Psoas muscle (tissue), 8 donors: ENCODE data around the gene CARD18. TPM values are rescaled to one million over a fixed set of nuclear protein-coding genes. Genes with fewer than 3 reads are reported as not detected.

ENCODE experiments used
- ATAC-seq, 4 donors: fragments of 200-7000 bp; cut with Tn5 transposase; one replicate each; pipeline ENCODE4 v1.9.1; 2020; ENCODE audit warnings: moderate library complexity in 3 of 4, mild to moderate bottlenecking in 2 of 4
- DNase-seq, 2 donors: peaks; one replicate each; pipeline ENCODE4 v3.0.0-alpha.2; 2020
- H3K27ac ChIP-seq: fragments of 200-600 bp; one replicate; pipeline ENCODE4 v1.8.0; 2022
- H3K27me3 ChIP-seq, 3 donors: fragments of 200-600 bp in 1 of 3; one replicate each; pipeline versions ENCODE4 v1.6.1 to v1.8.0; 2013 to 2022; ENCODE audit warnings: low read length in 2 of 3, mild to moderate bottlenecking in 2 of 3, moderate library complexity in 1 of 3; ENCODE audit not compliant: insufficient read depth in 3 of 3
- H3K36me3 ChIP-seq, 2 donors: fragments of 200-600 bp in 1 of 2; one replicate each; pipeline versions ENCODE4 v1.6.1 to v1.8.0; 2013 to 2022; ENCODE audit warnings: low read depth in 1 of 2, mild to moderate bottlenecking in 1 of 2, moderate library complexity in 1 of 2; ENCODE audit not compliant: insufficient read depth in 1 of 2
- H3K4me1 ChIP-seq: fragments of 200-600 bp; one replicate; pipeline ENCODE4 v1.8.0; 2022
- H3K4me3 ChIP-seq: fragments of 200-600 bp; one replicate; pipeline ENCODE4 v1.8.0; 2022; ENCODE audit warnings: mild to moderate bottlenecking
- H3K9me3 ChIP-seq: fragments of 200-600 bp; one replicate; pipeline ENCODE4 v1.8.0; 2022
- WGBS, 3 donors: extraction: QIAGEN DNeasy Blood & Tissue Kit; methylation state at CpG; one replicate each; pipeline versions ENCODE4 v1.1.6 to v1.1.7; 2013; 5-methylcytosine and 5-hydroxymethylcytosine counted together
- intact Hi-C, 2 donors: fragments of 100-400 bp; cut with DNase I; formaldehyde crosslinking; loops; one replicate each; pipeline versions ENCODE4 v1.11.0 to v1.14.2; 2022
- polyA plus RNA-seq, 3 donors: library from polyadenylated mRNA; stranded (reverse); fragments of 200-250 nt; gene quantifications; one replicate each; pipeline ENCODE4 v1.2.3, GENCODE V29; 2013
- total RNA-seq, 4 donors: library from RNA; stranded (reverse); fragmentation: NEBNext Ultra II Directional in 2 of 4; extraction: Animal tissue kit (Norgen Biotek cat#: 25700) in 2 of 4; gene quantifications; one replicate each; pipeline versions ENCODE4 v1.2.1 to v1.2.4, GENCODE V29; 2021 to 2023
- TF ChIP-seq, protein P1 (sequence below): fragments of 200-600 bp; IDR thresholded peaks from one replicate; pipeline ENCODE4 v1.8.0; 2022; ENCODE audit warnings: antibody characterized with exemption
- donor health status: healthy with polysubstance abuse.
- donor health status: DM: no; HTN: no; CAD: no; lungs with moderate emphysema.
- donor health status: Bipolar disorder and iron deficiency.
- donor health status: healthy.
- donor health status: DM: yes; HTN: yes; CAD: no.
- donor health status: DM: no; HTN: no; CAD: no.
- donor health status: DM: no; HTN: no; CAD: no.
- donor health status: DM: yes; HTN: yes; CAD: no.

CARD18 gene
- total and polyA plus RNA-seq, 7 donors: not detected

DNA sequence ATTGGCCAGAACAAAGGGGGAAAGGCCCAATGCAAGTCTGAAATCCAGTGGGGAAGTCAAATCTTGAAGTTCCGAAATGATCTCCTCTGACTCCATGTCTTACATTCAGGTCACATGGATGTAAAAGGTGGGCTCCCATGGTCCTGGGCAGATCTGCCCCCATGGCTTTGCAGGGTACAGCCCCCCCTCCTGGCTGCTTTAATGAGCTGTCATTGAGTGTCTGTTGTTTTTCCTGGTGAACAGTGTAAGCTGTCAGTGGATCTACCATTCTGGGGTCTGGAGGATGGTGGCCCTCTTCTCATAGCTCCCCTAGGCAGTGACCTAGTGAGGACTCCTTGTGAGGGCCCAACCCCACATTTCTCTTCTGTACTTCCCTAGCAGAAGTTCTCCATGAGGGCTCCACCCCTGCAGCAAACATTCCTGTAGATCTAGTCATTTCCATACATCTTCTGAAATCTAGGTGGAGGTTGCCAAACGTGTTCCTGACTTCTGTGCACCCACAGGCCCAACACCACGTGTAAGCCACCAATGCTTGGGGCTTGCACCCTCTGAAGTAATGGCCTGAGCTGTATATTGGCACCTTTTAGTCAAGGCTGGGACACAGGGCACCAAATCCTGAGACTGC is 9.3 kb downstream of the CARD18 start:
- no peak overlapping the region for H3K4me3 ChIP-seq
- DNase-seq (no peak), ATAC-seq (no peak)
- no peaks in the 10 kb centered on the region for H3K9me3 ChIP-seq
- 72 to 78% (median 75%) methylated on average over 3 of the region's 3 CpGs for WGBS, 3 donors
- no peaks in the 10 kb centered on the region for H3K27me3 ChIP-seq
- intact Hi-C loops: no loop called here
- no peaks in the 10 kb centered on the region for H3K36me3 ChIP-seq
- H3K4me1 ChIP-seq: no peaks in the 10 kb centered on the region
- H3K27ac ChIP-seq: no peak overlapping the region
- TF ChIP-seq, protein P1, sequence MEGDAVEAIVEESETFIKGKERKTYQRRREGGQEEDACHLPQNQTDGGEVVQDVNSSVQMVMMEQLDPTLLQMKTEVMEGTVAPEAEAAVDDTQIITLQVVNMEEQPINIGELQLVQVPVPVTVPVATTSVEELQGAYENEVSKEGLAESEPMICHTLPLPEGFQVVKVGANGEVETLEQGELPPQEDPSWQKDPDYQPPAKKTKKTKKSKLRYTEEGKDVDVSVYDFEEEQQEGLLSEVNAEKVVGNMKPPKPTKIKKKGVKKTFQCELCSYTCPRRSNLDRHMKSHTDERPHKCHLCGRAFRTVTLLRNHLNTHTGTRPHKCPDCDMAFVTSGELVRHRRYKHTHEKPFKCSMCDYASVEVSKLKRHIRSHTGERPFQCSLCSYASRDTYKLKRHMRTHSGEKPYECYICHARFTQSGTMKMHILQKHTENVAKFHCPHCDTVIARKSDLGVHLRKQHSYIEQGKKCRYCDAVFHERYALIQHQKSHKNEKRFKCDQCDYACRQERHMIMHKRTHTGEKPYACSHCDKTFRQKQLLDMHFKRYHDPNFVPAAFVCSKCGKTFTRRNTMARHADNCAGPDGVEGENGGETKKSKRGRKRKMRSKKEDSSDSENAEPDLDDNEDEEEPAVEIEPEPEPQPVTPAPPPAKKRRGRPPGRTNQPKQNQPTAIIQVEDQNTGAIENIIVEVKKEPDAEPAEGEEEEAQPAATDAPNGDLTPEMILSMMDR: no peak

DNA sequence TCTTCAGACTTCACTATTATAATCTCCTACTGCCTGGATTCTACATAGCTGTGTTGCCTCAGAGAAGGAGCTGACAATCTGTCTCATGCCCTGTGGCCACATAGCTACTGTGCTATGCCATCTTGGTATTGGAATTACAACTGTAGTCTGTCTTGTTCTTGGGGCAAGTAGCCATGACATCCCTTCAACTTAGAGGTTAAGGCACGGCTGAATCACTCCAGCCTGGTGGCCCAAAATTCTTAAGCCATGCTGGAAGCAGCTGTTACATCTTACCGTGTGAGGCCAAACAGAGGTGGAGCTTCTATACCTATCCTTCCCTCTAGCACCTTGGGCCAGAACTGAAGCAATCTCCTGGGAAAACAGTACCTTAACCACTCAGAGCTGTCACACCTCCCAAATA is 14.8 kb downstream of the CARD18 start:
- no peaks in the 10 kb centered on the region for H3K36me3 ChIP-seq
- no peaks in the 10 kb centered on the region for H3K27me3 ChIP-seq
- no peak overlapping the region for H3K27ac ChIP-seq
- H3K9me3 ChIP-seq: no peaks in the 10 kb centered on the region
- intact Hi-C loops: no loop called here
- H3K4me3 ChIP-seq: no peak overlapping the region
- no peak for ATAC-seq
- TF ChIP-seq, protein P1: no peak
- H3K4me1 ChIP-seq: no peaks in the 10 kb centered on the region
- WGBS, 3 donors: 61 to 74% (median 63%) methylated on average over 2 of the region's 2 CpGs
- DNase-seq: no peak

DNA sequence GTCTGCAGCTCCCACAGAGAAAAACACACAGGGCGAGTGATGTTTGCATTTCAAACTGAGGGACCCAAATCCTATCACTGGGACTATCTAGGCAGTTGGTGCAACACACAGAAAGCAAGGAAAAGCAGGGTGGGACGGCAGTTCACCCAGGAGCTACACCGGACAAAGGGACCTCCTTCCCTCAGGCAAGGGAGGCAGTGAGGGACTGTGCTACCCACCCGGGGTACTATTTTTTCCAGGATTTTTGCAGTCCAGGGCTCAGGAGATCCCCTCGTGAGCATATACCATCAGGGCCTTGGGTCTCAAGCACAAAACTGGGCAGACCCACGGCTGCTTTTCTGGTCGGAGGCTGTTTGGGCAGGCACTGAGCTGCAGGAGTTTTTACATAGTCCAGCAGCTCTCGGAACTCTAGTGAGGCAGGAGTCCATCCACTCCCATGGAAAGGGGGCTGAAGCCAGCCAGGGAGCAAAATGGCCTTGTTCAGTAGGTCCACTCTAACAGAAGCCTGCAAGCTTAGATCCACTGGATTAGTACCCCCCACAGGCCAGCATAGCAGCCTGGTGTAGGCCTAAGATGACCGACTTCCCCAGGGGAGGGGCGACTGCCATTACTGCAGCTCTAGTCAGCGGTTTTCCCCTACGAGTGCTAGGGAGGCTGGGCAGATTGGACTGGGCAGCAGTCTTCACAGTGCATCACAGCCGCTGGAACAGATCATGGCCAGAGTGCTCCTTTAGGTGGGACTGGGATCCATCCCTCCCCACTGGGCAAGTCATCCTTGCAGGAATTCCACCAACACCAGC is 28.2 kb downstream of the CARD18 start:
- Histone ChIP-seq H3K4me3 (no peak overlapping the region), H3K27ac (no peak overlapping the region), H3K4me1 (no peaks in the 10 kb centered on the region), H3K9me3 (no peaks in the 10 kb centered on the region), H3K27me3 (no peaks in the 10 kb centered on the region), H3K36me3 (no peaks in the 10 kb centered on the region)
- DNase-seq (peak in 1 of 2 donors; percentile 28), ATAC-seq (no peak)
- WGBS, 3 donors: 84 to 85% (median 85%) methylated on average over 13 of the region's 13 CpGs
- TF ChIP-seq, protein P1: no peak
- intact Hi-C loops: no loop called here

DNA sequence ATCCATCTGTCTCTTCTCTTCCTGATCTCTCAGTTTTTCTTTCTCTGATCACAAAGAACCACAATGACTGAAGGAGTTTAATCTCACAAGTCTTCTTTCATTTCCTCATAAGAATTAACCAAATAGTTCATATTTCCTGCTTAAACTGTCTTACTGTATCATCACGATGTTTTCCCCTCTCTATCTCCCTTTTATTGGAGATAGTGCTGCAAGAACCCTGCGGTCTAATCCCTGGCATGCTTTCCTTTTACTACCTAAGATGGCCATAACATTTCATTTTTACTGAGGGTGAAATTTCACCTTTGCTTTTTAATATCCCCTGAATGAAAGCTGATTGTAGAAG is 28.9 kb downstream of the CARD18 start:
- Histone ChIP-seq H3K27me3 (no peaks in the 10 kb centered on the region), H3K36me3 (no peaks in the 10 kb centered on the region), H3K4me3 (no peak overlapping the region), H3K9me3 (no peaks in the 10 kb centered on the region), H3K27ac (no peak overlapping the region), H3K4me1 (no peaks in the 10 kb centered on the region)
- intact Hi-C loops: no loop called here
- ATAC-seq: no peak
- TF ChIP-seq, protein P1: no peak
- DNase-seq: no peak
- WGBS, 3 donors: 41 to 52% (median 48%) methylated on average over 2 of the region's 2 CpGs
